PC-3 (cell line): Measurements from ENCODE around the gene NEK11.

Experiments
- EZH2 ChIP-seq: fragments of 300-600 bp; sonication (generic); IDR thresholded peaks from one replicate; pipeline ENCODE4 v1.6.1; 2017; ENCODE audit warnings: antibody characterized with exemption, mild to moderate bottlenecking, low read length; ENCODE audit not compliant: unreplicated experiment
- EZH2phosphoT487 ChIP-seq: fragments of 300-600 bp; sonication (generic); IDR thresholded peaks from 2 replicates; pipeline ENCODE4 v1.6.1; 2018; ENCODE audit warnings: mild to moderate bottlenecking, antibody characterized with exemption, low read length, borderline replicate concordance
- TF ChIP-seq, protein P1 (sequence below): fragments of 300-600 bp; sonication (generic); conservative IDR thresholded peaks from 2 replicates; pipeline ENCODE4 v1.5.1; 2017; ENCODE audit warnings: antibody characterized with exemption, low read depth, mild to moderate bottlenecking, low read length

DNA sequence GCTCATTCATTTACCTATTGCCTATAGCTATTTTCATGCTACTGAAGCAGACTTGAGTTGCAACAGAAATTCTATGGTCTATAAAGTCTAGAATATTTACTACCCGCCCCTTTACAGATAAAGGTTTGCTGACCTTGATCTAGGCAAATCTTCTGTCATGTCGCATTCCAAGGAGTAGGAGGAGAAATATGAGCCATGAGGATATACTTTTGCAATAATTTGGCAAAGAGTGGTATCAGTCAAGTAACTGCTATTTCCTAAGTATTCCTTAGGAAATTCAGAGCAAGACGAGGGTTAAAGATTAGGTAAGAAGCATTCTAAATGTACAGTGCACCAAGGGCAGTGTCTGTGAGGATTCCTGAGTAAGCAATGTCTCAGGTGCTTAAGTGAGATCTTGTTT is 233.8 kb downstream of the NEK11 start:
- TF ChIP-seq, protein P1, sequence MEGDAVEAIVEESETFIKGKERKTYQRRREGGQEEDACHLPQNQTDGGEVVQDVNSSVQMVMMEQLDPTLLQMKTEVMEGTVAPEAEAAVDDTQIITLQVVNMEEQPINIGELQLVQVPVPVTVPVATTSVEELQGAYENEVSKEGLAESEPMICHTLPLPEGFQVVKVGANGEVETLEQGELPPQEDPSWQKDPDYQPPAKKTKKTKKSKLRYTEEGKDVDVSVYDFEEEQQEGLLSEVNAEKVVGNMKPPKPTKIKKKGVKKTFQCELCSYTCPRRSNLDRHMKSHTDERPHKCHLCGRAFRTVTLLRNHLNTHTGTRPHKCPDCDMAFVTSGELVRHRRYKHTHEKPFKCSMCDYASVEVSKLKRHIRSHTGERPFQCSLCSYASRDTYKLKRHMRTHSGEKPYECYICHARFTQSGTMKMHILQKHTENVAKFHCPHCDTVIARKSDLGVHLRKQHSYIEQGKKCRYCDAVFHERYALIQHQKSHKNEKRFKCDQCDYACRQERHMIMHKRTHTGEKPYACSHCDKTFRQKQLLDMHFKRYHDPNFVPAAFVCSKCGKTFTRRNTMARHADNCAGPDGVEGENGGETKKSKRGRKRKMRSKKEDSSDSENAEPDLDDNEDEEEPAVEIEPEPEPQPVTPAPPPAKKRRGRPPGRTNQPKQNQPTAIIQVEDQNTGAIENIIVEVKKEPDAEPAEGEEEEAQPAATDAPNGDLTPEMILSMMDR: no peak
- TF ChIP-seq EZH2 (no peak), EZH2phosphoT487 (no peak)
